ENCODE results near the gene SERTM1. TPM values are rescaled to one million over a fixed set of nuclear protein-coding genes. Genes with fewer than 3 reads are reported as not detected.

SERTM1 gene
- total RNA-seq, 1 experiment from 2014 or later: not detected

DNA sequence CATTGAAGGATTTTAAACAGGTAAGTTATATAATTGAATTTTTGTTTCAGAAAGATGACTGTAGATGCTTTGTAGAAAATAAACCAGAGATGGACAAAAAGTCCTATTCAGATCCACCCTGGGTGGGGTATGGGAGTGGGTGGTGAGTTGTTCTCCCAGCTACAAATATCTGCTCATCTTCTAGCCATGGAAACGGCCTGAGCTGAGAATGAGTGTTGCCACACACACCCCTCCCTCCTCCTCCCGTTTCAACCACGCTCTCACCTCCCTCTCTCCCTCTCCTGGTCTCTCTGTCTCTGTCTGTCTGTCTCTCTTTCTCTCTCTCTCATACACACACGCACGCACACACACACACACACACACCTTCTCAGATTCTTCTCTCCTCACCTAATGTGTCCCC lies 26.4 kb downstream of the SERTM1 start:
- no peak for DNase-seq (ENCODE audit: low read depth, low spot score)
- in situ Hi-C loops (cut with HindIII; ENCODE audit: low pct_unique_long_range_greater_than_20kb, low sequenced_read_pairs): no loop called here

DNA sequence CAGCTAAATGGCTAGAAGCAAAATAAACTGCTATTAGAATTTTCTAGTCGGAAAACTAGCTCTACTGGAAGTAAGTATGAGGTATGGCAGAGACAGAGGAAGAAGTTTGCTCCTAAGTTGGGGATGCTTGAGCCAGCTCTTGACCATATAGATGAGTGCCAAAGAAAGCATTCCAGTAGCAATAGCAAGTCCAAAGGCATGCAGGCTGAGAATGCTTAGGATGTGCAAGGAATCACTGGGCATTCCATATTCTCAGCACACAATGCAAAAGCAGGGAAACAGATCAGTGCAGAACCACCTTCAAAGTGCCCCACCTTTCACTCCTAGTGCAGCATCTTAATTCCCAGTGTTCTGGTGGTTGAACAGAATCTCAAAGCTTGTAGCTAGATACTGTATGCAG lies 32.9 kb downstream of the SERTM1 start:
- in situ Hi-C loops (cut with HindIII; ENCODE audit: low pct_unique_long_range_greater_than_20kb, low sequenced_read_pairs): no loop called here
- no peak for DNase-seq (ENCODE audit: low read depth, low spot score)

DNA sequence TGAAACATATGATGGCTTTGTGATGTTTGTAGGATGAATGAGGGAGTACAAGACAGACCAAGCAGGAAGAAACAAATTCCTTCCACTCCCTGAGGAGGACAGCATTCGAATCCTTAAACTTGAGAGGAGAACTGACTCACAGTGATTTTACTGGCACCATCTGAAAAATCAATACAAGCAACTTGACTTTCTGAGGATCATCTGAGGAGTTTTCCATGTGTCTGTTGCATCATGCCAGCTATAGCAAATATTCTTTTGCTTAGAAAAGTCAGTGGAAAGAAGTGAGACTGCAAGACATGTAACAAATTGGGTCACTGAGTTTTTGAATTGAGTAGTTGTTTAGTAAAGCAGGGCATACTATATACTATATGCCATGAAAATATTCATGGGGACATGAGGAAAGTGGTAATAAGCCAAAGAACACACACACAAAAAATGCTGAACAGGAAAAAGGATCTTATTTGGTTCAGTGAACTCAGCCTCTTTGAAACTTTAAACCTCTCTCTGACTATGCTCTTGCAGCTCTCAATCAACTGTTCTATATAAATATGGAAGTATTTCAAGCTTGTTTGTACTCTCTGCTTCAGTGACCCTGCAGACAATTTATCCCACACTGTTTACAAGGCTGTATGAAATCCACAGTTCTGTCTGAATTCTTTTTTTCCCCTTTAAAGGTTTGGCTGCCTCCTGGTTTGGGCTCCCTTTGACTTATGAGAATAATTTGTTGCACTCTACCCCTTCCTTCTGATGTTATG lies 35.5 kb downstream of the SERTM1 start:
- DNase-seq (ENCODE audit: low read depth, low spot score): no peak
- in situ Hi-C loops (cut with HindIII; ENCODE audit: low pct_unique_long_range_greater_than_20kb, low sequenced_read_pairs): no loop called here

- in situ Hi-C loops (cut with HindIII; ENCODE audit: low pct_unique_long_range_greater_than_20kb, low sequenced_read_pairs): no loop called here
- DNase-seq (ENCODE audit: low read depth, low spot score): no peak
These were observed 36.6 kb downstream of the SERTM1 start for GRCh38 chr13:36710396-36710795.

- in situ Hi-C loops (cut with HindIII; ENCODE audit: low pct_unique_long_range_greater_than_20kb, low sequenced_read_pairs): no loop called here
- DNase-seq (ENCODE audit: low read depth, low spot score): no peak
These were observed 38.5 kb downstream of the SERTM1 start for GRCh38 chr13:36712290-36712689.

DNA sequence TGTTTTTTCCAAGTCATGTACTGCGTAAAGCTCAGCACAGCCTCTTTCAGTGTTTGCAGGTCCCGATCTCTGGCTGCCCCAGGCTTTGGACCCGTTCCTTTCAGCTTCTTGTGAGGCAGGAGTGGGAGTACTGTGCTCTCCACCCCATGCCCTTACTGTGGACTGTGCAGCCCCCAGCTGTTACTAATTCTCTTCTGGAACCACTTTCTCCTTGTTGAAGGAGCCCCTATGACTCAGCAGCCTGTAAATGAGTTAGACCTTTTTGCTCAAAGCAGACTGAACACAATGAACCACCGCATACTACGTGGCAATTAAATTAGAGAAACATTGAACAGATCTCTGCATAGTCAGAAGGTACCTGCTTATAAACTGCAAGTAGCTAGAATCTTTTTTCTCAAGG lies 39.0 kb downstream of the SERTM1 start:
- no peak for DNase-seq (ENCODE audit: low read depth, low spot score)
- in situ Hi-C loops (cut with HindIII; ENCODE audit: low pct_unique_long_range_greater_than_20kb, low sequenced_read_pairs): no loop called here

DNA sequence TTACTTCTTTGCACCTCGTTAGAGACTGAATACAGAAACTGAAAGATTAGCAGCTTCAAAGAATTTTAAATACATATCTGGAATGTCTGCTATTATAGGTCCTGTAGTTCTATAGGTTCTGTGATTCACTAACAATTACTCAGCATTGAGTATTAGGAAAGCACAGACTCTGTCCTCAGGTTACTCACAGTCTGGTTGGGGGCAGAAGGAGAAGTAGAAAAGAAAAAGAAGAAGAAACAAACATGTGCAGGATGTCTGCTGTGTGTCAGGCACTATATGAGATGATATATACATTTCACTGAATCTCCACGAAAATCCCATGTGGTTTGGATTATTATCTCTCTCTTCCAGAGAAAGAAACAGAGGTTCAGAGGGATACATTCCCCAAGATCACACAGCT lies 40.1 kb downstream of the SERTM1 start:
- in situ Hi-C loops (cut with HindIII; ENCODE audit: low pct_unique_long_range_greater_than_20kb, low sequenced_read_pairs): no loop called here
- DNase-seq (ENCODE audit: low read depth, low spot score): no peak

GRCh38 chr13:36715841-36716240 lies 42.0 kb downstream of the SERTM1 start:
- DNase-seq (ENCODE audit: low read depth, low spot score): no peak
- in situ Hi-C loops (cut with HindIII; ENCODE audit: low pct_unique_long_range_greater_than_20kb, low sequenced_read_pairs): no loop called here

DNA sequence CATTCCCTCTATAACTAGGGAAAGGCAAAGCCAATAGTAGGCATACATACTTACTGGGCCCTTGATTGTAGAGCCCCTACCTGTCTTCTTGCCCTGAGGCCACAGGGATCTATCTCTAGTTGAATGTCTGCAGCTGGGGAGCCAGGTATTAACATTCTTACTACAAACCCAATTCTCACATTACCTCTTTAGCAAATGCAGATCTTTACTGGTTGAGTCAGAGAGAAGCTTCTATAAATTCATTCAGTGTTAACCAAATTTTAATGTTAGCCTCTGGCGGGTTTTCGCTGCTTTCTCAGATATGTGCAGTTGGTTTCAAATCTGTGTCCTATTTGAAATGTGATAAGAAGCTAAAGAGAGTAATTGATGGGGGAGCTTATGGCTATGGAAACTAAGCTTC lies 43.2 kb downstream of the SERTM1 start:
- DNase-seq (ENCODE audit: low read depth, low spot score): no peak

DNA sequence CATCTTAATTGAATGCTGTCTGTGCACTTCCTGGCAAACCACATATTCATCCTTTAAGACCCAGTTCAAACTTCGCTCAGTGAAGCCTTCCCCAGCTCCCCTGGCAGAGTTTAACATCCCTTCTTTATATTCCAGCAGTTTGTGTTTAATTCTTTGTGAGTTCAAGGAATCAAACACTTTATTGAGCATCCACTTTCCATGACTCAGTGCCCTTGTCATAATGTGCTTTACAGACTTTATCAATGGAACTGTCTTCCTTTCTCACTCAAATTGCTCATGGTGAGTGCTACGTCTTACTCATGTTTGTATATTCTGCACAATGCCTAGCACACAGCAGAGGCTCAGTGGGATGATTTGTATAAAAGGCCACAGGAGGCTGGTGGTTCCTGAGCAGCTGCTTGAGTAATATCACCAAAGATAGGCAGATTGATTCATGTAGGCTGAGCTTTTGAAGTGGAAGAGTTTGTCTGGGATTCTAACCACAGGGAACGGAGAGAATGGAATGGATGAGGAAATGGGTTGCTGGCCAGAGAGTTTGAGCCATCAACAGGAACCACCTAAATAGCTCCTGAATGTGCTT lies 44.2 kb downstream of the SERTM1 start:
- in situ Hi-C loops (cut with HindIII; ENCODE audit: low pct_unique_long_range_greater_than_20kb, low sequenced_read_pairs): no loop called here
- DNase-seq (ENCODE audit: low read depth, low spot score): no peak

More for the DNA sequence above, 43.2 kb downstream of the SERTM1 start:
- in situ Hi-C loops (cut with HindIII; ENCODE audit: low pct_unique_long_range_greater_than_20kb, low sequenced_read_pairs): no loop called here

DNA sequence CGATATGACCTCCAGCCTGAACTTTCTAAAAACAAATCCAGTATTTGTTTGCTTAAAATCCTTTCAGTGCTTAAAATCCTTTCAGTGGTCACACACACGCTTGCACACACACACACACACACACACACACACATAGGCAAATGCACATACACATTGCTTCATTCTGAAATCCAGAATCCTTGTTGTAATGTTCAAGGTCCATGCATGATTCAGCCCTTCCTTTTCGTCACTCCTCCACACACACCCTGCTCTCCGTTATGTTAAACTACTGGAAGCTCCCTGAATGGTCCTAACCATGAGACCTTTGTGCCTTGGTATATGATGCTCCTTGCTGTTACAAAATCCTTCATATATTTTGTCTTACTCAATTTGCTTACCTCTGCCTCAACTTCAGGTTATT lies 44.9 kb downstream of the SERTM1 start:
- no peak for DNase-seq (ENCODE audit: low read depth, low spot score)
- in situ Hi-C loops (cut with HindIII; ENCODE audit: low pct_unique_long_range_greater_than_20kb, low sequenced_read_pairs): no loop called here

DNA sequence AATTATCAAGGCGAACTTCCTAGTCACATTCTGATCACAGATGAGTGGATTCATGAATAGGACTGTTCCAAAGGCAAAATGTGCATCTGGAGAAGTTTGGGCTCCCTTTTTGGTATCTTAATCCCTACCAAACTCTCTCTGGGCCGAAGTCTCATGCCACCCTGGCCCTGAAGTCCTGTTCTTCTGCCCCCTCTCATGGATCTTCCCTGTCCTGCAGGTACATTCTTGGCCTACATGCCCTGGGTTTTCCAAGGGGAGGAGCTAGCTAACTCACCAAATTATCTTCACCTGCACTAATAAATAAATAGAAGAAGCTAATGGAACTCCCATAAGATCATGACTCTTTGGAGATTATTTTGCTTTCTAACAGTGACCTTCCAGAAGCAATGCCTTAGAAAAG lies 50.3 kb downstream of the SERTM1 start:
- in situ Hi-C loops (cut with HindIII; ENCODE audit: low pct_unique_long_range_greater_than_20kb, low sequenced_read_pairs): no loop called here

GRCh38 chr13:36725936-36726335 lies 52.1 kb downstream of the SERTM1 start:
- DNase-seq (ENCODE audit: low read depth, low spot score): no peak
- in situ Hi-C loops (cut with HindIII; ENCODE audit: low pct_unique_long_range_greater_than_20kb, low sequenced_read_pairs): no loop called here

More for the DNA sequence above, 50.3 kb downstream of the SERTM1 start:
- no peak for DNase-seq (ENCODE audit: low read depth, low spot score)

GRCh38 chr13:36728006-36728405 lies 54.2 kb downstream of the SERTM1 start:
- DNase-seq (ENCODE audit: low read depth, low spot score): no peak
- in situ Hi-C loops (cut with HindIII; ENCODE audit: low pct_unique_long_range_greater_than_20kb, low sequenced_read_pairs): no loop called here

DNA sequence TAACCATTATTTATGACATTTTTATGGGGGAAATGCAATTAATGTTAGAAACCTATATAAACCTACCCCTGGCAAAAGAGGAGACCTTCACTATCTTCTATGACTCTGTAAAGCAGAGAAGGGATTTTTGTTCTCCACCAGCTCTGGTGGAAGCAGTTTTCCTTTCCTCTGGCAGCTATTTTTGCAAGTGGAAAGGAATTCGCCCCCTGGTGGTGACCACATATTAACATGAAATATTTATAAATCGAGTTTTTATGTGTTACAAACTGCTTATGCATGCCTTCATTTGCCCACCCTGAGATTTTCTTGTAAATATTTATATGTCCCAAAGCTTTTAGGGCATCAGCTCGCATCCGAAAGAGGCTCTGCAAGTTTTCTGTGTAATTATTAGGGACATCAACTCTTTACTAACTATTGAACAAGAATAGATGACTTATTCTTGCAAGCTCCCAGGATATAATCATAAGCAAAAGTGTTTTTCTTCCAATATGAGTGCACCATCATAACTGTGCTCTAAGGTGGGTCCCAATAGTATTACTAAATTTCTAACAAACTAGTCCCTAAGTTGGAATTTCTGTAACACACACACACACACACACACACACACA lies 62.4 kb downstream of the SERTM1 start:
- peak; percentile 71 for DNase-seq (ENCODE audit: low read depth, low spot score)
- in situ Hi-C loops (cut with HindIII; ENCODE audit: low pct_unique_long_range_greater_than_20kb, low sequenced_read_pairs): no loop called here

DNA sequence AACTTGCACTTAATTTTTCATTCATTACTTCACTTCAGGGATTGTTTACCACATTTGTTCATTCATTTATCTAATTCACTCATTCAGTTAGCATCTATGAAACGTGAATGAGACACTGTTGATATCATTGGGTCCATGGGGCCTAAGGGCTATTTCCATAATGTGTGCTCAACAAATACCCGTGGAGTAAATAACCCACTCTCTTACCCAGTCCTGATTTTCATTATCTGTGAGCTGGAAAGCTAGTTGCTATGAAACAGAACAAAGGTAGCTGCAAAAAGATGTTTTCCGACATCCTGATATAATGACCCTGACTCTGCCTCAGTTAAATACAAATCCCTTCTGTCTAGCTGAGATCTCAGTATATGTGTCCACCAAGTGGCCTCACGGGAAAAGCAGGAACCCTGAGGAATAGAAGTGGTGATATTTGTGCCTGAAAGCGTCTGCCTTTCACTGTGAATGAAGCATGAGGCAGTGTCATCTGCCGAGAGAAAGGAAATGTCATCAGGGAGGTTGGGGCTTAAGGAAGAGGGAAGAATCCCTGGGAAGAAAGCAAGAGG lies 63.8 kb downstream of the SERTM1 start:
- in situ Hi-C loops (cut with HindIII; ENCODE audit: low pct_unique_long_range_greater_than_20kb, low sequenced_read_pairs): no loop called here

GRCh38 chr13:36745436-36745835 lies 71.6 kb downstream of the SERTM1 start:
- in situ Hi-C loops (cut with HindIII; ENCODE audit: low pct_unique_long_range_greater_than_20kb, low sequenced_read_pairs): no loop called here
- no peak for DNase-seq (ENCODE audit: low read depth, low spot score)

More for the DNA sequence above, 63.8 kb downstream of the SERTM1 start:
- DNase-seq (ENCODE audit: low read depth, low spot score): no peak

DNA sequence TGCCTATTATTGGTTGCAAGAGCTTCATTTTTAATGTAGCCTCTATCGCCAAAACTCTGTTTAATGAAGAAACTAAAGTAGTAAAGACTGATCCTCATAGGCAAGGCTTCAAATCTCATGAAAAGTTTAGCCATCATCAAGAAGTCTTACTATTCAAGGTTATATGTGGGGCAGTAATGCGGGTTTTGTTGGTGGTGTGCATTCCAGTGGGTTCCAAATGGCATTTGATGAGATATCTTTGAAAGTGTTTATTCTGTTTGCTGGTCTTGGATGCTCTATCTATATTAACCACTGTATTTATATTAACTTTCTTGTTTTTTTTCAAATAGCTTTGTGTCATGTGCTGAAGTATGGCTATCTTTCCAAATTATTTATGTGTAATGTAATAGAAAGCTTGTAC lies 72.2 kb downstream of the SERTM1 start:
- no peak for DNase-seq (ENCODE audit: low read depth, low spot score)
- in situ Hi-C loops (cut with HindIII; ENCODE audit: low pct_unique_long_range_greater_than_20kb, low sequenced_read_pairs): no loop called here

Data from SK-MEL-5 (cell line).